BE2C (cell line): ENCODE data around the gene NAV2.

Experiments used
- DNase-seq: peaks from one replicate; pipeline ENCODE4 v3.0.0-alpha.2; 2020
- H3K27me3 ChIP-seq: fragments of 250-450 bp; sonication (Bioruptor Pico); 2 replicates; pipeline ENCODE4 v1.5.1; 2020; ENCODE audit warnings: mild to moderate bottlenecking
- H3K36me3 ChIP-seq: fragments of 250-450 bp; sonication (Bioruptor Pico); 2 replicates; pipeline ENCODE4 v1.5.1; 2020; ENCODE audit warnings: mild to moderate bottlenecking
- H3K4me1 ChIP-seq: fragments of 250-450 bp; sonication (Bioruptor Pico); 2 replicates; pipeline ENCODE4 v1.5.1; 2020
- H3K4me3 ChIP-seq: 2 replicates; pipeline ENCODE4 v1.5.1; 2011; ENCODE audit warnings: low read depth, low read length
- H3K9me3 ChIP-seq: fragments of 250-450 bp; sonication (Bioruptor Pico); 2 replicates; pipeline ENCODE4 v1.5.1; 2020
- CTCF ChIP-seq: IDR thresholded peaks from 2 replicates; pipeline ENCODE4 v1.5.1; 2012; ENCODE audit warnings: mild to moderate bottlenecking, low read depth, low read length

The NAV2 gene

GRCh38 chr11:19793326-19793725 is 80.7 kb downstream of the NAV2 start:
- Histone ChIP-seq H3K36me3 (no peaks in the 10 kb centered on the region), H3K4me1 (no peaks in the 10 kb centered on the region), H3K9me3 (no peaks in the 10 kb centered on the region), H3K4me3 (no peak overlapping the region), H3K27me3 (peaks cover 16% of the 10 kb centered on the region)
- no peak for DNase-seq
- TF ChIP-seq CTCF: no peak

- no peaks in the 10 kb centered on the region for H3K4me1 ChIP-seq
- H3K4me3 ChIP-seq: no peak overlapping the region
Measured at GRCh38 chr11:19794161-19794560, 81.5 kb downstream of the NAV2 start.

GRCh38 chr11:19795082-19795481 is 82.4 kb downstream of the NAV2 start:
- Histone ChIP-seq H3K9me3 (no peaks in the 10 kb centered on the region), H3K27me3 (peaks cover 23% of the 10 kb centered on the region), H3K4me3 (no peak overlapping the region), H3K4me1 (no peaks in the 10 kb centered on the region), H3K36me3 (no peaks in the 10 kb centered on the region)
- no peak for TF ChIP-seq CTCF
- DNase-seq: no peak

More at GRCh38 chr11:19794161-19794560, 81.5 kb downstream of the NAV2 start:
- Histone ChIP-seq H3K27me3 (peaks cover 21% of the 10 kb centered on the region), H3K9me3 (no peaks in the 10 kb centered on the region), H3K36me3 (no peaks in the 10 kb centered on the region)
- no peak for TF ChIP-seq CTCF
- DNase-seq: no peak

- no peak for DNase-seq
- Histone ChIP-seq H3K9me3 (no peaks in the 10 kb centered on the region), H3K4me3 (no peak overlapping the region), H3K4me1 (no peaks in the 10 kb centered on the region), H3K27me3 (peaks cover 21% of the 10 kb centered on the region), H3K36me3 (no peaks in the 10 kb centered on the region)
- peak; percentile 23 for TF ChIP-seq CTCF
Measured at GRCh38 chr11:19800162-19800561, 87.5 kb downstream of the NAV2 start.

- H3K27me3 ChIP-seq: peaks cover 21% of the 10 kb centered on the region
- DNase-seq: no peak
- H3K4me1 ChIP-seq: no peaks in the 10 kb centered on the region
Measured at GRCh38 chr11:19800714-19801519, 88.3 kb downstream of the NAV2 start.

More at GRCh38 chr11:19800714-19801519, 88.3 kb downstream of the NAV2 start:
- no peaks in the 10 kb centered on the region for H3K9me3 ChIP-seq
- no peak overlapping the region for H3K4me3 ChIP-seq
- TF ChIP-seq CTCF: no peak
- H3K36me3 ChIP-seq: no peaks in the 10 kb centered on the region
